Endometrial microvascular endothelial cells (primary cell): ENCODE results near the gene MDM4. TPM values are rescaled to one million over a fixed set of nuclear protein-coding genes. Genes with fewer than 3 reads are reported as not detected.

ENCODE experiments used
- in situ Hi-C: cut with HindIII; loops from 2 replicates; pipeline ENCODE4 v1.10.0; 2017; ENCODE audit warnings: low sequenced_read_pairs, low pct_unique_long_range_greater_than_20kb; ENCODE audit errors: inconsistent ontology term
- total RNA-seq: library from RNA; depleted of rRNA; stranded (reverse); fragments of >200 nt; gene quantifications from one replicate; pipeline ENCODE4 v1.2.3, GENCODE V29; 2015; ENCODE audit errors: inconsistent ontology term

The MDM4 gene
- total RNA-seq, 1 donor from 2014 or later: 13.8 TPM

DNA sequence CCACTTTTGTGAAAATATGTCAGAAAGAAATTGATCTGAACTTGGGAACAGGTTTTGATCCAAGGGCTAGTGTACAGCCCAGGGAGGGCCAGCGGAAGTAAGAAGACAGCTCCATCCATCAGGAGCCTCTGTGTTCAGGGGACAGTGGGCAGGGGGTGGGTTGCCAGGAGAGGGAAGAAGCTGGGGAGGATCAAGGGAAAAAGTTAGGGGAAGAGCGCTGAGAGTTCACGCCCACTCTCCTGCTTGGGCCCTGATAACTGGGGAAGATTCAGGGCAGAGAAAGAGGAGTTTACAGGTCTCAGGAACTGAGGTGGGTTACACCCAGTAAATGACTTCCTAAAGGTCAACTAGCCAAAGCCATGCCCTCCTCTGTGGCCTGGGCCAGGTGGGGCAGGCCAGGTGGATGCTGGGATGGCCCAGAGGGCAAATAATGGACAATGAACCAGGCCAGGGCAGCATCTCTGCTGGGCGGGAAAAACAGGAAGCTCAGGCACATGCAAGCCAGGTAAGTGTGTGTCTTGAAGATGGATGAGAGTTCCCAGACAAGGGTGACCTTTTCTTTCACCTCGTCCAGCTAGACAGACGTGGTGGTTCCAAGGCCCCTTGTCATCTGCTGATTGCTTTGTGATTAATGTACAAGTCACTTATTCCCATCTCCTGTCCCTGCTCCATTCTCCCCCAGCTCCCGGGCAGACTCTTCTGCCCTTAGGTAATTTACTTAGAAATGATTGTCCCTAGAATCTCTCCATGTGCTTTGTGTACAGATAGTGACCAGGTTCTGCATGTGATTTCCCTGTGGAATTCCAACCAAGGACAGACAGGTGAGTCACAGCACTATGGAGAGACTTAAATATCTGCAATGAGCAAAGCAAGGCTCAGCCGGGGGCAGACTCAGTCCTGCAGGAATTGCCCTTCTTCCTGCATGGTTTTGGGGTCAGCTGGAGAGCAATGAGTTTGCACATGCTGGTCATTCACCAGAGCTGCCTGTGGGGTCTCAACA lies 57.0 kb downstream of the MDM4 start:
- in situ Hi-C loops: no loop called here

DNA sequence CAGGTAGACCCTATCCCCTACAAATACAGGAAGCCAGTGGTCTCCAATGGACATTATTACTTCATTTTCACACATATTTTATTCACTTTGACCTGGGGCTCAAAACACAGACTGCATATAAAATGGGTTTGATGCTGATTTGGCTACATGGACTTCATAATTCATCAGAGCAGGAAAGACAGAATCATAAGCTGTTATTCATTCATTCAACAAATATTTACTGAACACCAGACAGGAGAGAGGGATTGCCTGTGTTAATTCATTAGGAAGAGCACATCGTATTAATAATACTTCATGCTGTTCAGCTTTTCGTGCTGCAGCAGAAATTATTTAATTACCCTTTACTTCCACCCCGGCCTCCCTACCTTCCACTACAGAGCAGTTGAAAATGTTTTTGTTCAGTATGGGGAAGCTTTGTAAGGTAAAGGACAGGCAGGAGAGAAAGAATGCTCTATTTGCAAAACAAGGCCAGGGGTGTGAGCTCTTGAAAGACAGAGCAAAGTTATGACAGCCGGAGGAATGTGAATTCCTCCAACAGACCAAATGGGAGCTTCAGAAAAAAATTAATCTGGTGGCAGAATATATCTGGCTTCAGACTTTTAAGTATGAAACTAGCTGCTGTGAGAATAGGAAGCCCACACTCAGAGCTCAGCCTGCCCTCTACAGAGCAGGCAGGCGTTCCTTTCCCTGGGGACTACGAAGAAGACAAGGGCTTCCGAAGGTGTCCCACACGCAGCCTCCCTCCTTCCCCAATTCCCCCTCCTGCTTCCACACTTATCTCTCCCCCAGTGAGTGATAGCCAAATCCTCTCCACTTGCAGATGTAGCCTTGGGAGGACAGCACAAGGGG lies 58.0 kb downstream of the MDM4 start:
- in situ Hi-C loops: no loop called here

DNA sequence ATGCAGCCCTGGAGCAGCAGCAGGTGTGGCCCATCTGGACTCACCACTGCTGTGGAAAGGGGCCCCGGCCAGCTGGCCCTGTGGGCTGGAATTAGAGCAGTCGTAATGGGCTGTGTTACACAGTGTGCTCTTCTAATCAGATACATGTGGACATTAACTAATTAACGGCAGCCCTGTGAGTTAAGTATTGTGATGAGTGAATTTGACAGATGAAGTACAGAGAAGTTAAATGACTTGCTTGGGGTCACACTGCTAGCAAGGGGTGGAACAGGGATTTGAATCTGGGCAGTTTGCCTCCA lies 58.6 kb downstream of the MDM4 start:
- in situ Hi-C loops: no loop called here

DNA sequence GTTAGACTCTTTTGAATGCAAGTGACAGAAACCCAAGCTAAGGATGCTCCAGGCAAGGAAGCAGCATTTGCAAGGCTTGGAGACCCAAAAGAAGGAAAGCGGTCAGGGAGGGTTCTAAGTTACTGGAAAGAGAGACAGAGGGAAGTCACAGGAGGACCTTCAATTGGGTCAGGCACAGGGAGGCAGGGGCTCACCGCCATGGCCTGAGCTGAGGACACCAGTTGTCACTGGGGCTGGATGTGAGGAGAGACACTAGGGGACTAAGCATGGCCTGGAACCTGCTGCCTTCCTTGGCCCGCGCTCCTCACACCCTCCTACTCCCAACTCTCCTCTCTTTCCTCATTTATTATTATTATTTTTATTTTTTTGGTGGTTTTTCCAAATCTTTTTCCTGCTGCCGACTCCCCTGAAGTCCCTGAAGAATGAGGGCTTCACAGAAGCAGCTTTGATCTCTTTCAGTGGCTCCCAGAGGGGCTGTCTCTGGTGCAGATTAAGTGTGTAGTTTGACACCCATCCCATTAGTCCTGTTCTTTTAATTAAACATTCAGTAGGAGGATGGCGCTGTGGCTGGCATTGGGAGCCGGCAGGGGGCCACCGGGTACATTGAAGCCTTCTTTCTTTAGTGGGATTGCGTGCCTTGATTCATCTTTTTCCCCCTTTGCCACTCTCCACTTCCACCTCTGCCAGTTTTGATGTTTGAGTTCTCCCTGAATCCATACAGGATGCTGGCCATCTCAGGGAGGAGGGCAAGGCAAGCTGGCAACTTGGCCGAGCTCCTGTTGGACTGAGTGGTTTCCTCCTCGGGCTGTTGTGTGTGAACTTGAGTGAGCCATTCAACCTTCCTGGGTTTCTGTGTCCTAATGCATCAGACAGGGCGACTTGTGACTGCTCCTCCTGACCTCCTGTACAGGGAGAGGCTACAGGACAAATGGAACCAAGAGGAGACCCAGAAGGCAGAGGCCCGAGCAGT lies 59.3 kb downstream of the MDM4 start:
- in situ Hi-C loops: no loop called here

DNA sequence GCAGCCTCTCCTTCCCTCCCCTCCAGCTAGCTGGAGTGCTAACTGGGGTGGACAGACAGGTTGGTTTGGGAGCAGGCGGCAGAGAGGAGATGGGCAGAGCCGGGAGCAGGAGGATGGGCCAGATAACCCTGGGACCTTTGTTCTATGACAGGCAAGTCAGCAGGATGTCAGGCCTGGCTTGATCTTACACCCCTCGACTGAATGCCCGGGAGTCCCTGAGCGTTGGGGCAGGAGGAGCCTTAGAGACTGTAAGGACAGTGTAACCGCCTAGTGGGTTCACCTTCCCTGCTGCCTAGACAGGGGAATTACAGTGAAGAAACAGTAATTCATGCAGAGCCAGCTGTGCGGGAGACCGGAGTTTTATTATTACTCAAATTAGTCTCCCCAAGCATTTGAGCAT lies 60.2 kb downstream of the MDM4 start:
- in situ Hi-C loops: no loop called here

DNA sequence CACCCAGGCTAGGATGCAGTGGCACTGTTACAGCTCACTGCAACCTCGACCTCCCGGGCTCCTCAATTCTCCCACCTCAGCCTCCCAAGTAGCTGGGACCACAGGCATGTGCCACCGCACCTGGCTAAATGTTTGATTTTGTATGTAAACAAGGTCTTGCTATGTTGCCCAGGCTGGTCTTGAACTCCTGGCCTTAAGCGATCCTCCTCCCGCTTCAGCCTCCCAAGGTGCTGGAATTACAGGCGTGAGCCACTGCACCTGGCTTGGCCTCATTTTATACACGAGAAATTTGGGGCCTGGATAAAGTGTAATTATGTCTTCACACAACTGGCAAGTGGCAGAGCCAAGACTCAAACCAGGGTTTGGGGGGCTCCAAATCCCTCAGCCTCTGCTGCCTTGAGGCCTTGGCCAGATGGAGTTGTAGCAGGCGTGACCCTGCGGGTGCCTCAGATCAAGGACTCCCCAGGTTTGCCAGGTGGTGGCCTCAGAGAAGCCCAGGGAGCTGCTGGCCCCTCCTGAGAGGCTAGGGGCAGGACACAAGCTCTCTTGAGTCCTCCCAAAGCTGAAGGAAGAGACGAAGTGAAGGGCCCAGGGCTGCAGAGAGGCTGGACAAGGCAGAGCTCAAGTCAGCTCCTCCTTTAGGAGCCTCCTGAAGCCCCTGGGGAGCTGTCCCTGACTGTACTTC lies 61.7 kb downstream of the MDM4 start:
- in situ Hi-C loops: no loop called here

DNA sequence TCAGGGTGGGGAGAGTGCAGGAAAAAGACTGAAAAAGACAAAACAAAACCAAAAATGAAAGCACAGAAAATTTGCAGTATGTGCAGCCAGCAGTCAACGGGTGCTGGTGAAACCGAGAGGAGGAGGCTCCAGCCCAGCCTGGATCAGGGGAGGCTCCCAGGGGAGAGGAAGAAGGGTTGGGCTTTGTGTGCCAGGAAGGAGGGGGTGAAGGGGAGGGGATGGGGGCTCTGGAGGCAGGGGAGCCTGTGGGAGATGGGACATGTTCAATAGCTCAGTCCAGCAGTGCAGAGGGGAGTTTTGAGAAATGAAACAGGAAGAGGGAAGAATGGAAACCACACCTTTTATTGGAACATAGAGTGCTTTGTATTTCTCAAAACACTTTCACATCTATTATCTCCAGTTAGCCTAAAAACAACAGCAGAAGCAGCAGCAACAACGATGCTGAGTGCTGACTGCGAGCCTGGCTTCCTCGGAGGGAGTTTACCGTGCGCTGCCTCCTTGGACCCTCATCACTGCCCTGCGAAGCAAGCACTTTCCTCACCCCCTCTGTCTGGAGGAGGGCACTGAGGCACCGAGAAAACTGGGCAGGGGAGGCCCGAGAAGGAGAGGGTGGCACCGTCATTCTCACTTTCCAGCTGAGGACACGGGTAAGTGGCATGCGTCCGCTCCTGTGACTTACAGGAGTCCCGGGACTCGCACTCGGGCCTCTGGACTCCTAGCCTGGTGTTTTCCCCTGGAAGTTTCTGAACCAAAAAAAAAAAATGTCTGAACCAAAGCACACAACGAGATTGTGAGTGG lies 62.9 kb downstream of the MDM4 start:
- in situ Hi-C loops: no loop called here

DNA sequence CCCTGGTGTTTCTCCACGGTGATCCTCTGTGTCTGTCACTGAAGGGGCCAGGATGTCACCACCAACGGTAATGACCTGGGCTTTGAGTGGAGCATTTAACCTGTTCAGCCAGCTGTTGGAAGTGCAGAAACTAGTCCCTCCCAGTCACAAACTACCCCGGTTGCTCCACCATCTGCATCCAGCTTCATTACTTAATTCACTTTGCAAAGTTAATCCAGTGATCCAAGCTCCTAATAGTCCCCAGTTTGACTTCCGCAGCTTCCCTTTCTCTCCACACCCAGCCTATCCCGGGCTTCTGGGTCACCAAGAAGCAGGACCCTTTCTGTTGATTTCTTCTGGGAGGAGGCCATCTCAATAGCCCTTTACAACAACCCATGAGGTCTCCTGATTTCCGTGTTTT lies 63.5 kb downstream of the MDM4 start:
- in situ Hi-C loops: no loop called here

DNA sequence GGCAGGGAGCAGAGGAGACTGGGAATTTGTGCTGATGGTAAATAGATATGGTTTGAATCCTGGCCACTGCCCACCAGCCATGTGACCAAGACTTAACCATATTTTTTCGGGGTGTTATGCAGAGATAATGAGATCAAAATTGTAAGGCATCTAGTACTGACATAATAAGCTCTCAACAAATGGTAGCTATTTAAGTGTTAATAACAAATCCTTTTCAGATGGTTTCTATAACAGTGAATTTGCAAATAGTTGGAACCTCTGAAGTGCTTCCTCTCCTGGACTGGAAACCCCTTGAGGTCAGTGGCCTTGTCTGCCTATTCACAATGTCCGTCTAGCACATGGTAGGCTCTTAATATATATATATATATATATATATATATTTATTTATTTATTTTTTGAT lies 64.7 kb downstream of the MDM4 start:
- in situ Hi-C loops: no loop called here

DNA sequence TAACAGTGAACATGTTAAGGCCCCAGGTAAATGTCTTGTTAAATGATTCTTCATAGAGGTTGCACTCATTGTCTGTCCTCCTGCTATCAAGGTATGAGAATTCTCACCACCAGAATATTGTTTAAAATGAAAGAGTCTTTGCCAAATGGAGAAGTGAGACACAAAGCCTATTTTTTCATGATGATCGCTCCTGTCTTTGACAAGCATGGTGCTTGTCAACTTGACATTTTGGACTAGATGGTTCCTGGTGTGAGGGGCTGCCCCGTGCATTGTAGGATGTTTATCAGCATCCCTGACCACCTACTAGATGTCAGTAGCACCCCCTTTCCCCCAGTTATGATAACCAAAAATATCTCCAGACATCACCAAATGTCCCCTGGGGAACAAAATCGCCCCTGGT lies 65.6 kb downstream of the MDM4 start:
- in situ Hi-C loops: no loop called here

DNA sequence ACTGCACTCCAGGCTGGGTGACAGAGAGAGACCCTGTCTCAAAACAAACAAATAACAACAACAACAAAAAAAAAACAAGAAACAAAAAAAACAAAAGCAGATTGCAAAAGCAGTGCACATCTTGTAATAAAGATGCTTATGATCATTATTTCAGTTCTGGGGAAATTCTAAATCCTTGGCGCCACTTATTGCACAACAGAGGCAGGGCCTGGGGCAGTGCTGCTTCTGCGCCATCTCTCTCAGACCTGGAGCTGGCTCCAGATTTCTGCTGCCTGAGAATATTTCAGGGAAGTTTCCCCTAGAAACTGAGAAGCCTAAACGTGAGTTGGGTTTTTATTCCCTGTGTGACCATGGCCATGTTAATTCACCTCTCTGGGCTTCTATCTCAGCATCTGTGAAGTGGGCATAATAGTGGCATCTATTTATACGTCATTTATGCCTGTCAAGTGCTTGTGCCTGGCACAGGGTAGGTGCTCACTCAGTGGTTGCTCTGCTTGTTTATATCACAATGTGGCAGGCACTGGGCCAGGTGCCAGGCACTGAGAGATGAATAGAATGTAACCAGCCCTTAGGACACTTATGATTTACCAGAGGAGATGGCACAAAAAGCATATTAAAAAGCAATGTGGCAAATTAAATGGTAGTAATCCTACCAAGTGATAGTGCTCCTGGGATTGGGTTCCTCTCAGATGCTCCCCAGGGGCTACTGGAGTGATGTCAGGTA lies 67.9 kb downstream of the MDM4 start:
- in situ Hi-C loops: no loop called here

DNA sequence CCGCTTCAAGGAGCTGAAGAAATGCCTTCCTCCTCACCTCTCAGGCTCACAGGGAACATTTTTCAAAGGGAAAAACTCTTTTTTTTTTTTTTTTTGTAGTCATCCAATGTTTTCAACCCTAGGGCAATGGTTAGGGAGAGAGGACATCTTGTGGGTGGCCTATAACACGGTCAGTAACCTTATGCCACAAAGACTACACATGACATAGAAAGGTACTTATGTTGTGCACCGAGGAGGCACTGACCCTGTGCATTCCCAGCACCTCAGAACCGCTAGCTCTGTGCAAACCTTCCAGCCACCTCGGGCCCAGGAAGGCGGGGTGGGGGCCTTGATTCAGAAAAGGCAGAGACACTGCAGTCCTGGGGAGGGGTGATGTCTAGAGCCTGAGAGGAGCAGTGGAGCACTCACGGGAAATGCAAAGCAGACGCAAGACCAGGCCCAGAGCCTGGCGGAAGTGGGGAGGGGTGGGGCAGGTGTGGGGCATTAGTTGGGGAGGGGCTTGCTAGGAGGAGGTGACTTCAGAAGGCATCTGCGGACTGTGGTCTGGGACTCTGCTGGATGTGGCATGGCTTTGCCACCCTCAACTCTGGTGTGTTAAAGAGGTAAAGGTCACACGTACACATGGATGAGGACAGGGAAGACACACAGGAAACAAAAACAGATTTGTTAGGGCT lies 68.6 kb downstream of the MDM4 start:
- in situ Hi-C loops: no loop called here

DNA sequence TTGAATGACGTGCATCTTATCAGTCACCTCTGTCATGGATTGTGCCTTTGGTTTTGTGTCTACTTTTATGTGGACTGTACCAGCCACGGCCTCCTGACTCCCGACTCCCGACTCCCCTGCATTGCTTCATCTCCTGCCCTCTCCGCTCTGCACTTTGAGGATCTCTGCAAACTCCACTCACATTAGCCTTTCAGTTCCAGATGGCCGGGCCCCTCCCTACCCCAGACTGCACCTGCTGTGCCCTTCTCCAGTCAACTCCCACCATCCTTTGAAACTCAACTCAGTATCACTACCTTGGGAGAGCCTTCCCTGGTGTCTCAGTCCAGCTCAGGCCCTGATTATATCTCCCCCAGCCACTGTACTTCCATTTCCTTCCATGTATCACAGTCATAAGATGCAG lies 71.4 kb downstream of the MDM4 start:
- in situ Hi-C loops: no loop called here

DNA sequence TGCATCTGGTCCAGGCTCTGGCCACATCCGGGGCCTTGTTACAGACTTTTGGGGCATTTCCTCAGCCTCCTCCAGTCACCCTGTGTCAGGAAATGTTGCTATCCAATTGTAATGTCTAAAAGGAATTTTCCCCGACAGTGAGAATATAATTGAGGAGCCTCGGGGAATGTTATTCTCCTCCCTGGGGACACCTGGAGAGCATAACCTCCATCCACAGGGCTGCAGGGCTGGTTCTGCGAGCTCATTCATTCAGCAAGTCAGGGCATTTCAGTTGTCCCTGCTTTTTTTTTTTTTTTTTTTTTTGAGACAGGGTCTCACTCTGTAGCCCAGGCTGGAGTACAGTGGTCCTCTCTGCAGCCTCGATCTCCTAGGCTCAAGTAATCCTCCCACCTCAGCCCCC lies 72.6 kb downstream of the MDM4 start:
- in situ Hi-C loops: no loop called here

DNA sequence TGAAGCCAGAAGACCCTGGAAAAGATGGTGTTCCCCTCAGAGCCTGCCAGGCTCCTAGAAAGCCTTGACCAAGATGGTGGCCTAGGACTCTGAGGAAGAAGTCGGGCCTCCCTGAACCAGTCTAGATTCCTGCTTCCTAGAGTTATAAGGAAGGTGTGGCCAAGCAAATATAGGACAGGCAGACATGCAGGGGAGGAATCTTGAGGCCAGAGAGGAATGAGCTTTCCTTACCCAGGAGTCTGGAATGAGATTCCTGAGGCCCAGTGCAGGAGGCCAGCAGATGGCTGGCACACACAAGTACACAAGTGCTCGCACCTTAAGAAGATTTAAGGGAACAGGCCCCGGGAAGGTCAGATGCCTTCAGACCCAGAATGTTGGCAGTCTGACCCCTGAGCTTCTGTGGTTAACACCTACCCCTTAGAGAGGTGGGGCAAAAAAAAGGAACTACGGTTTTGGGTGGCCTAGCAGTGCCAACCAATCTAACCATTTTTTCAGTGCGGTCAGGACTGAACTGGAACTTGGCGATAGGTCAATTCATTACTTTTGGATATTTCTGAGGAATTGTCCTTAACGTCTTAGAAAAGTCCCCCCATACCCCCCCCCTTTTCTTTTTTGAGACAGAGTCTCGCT lies 73.3 kb downstream of the MDM4 start:
- in situ Hi-C loops: no loop called here

DNA sequence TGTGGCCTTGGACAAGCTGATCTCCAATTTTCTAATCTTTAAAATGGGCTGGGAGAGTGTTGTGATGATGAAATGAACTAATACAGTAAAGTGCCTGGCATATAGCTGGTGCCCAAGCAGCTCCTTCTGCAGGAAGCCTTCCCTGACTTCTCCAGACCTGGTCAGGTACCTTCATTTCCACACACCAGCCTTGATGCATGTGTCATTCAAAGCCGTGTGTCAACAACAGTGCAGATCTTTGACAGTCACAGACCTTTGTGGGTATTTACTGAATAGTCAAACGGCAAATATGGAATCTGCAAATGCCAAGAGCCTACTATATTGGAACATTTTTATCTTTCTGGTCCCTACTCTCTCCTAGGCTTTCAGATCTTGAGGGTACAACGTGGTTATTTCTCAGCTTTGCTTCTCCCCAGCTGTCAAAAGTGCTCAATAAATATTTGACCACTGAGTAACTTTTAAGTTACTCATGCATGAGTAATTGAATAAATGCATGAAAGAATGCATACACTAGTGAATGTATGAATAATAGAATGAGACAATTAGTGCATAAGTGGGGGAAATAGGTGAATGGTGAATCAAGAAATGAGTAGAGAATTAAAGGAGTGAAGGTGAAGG lies 75.4 kb downstream of the MDM4 start:
- in situ Hi-C loops: no loop called here
